ENCODE data around the gene ANKRD55. TPM values are rescaled to one million over a fixed set of nuclear protein-coding genes. Genes with fewer than 3 reads are reported as not detected.
"Not testable (repeated sequence)": the region's sequence is repeated elsewhere in the genome, so short reads cannot be mapped to it uniquely, and the experiment has no call there.

ANKRD55 gene
- polyA plus RNA-seq, 1 of the 3 experiments (the other 2 are of a cell fraction) = not detected

DNA sequence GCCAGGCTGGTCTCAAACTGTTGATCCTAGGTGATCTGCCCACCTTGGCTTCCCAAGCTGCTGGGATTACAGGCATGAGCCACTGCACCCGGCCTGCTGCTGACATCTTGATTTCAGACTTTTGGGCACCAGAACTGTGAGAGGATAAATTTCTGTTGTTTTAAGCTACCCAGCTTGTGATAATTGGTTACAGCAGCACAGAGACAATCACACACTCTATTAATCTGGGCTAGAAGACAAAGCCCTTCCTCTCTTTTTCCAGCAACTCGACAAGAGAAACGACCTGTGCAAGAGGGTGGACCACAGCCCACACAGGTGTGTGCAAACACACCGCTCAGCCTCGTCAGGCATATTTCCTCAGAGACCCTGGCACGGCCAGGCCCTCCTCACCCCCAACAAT lies 4.5 kb downstream of the ANKRD55 start:
- H3K9me3 ChIP-seq = no peaks in the 10 kb centered on the region
- H3F3A ChIP-seq (replicated peaks; ENCODE audit: insufficient read depth) = no peaks in the 10 kb centered on the region
- TF ChIP-seq JUND (IDR thresholded peaks at IDR 0.05) = no peak
- no peak for TF ChIP-seq EZH2phosphoT487 (IDR thresholded peaks at IDR 0.05; ENCODE audit: borderline replicate concordance, low read depth)
- TF ChIP-seq EP300 (IDR thresholded peaks at IDR 0.05; ENCODE audit: borderline replicate concordance in 1 of 2, low read depth in 1 of 2, low read length in 1 of 2) = no peak
- TF ChIP-seq TCF12 (IDR thresholded peaks at IDR 0.05) = no peak
- TF ChIP-seq, protein P1, sequence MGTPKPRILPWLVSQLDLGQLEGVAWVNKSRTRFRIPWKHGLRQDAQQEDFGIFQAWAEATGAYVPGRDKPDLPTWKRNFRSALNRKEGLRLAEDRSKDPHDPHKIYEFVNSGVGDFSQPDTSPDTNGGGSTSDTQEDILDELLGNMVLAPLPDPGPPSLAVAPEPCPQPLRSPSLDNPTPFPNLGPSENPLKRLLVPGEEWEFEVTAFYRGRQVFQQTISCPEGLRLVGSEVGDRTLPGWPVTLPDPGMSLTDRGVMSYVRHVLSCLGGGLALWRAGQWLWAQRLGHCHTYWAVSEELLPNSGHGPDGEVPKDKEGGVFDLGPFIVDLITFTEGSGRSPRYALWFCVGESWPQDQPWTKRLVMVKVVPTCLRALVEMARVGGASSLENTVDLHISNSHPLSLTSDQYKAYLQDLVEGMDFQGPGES (IDR thresholded peaks at IDR 0.05; ENCODE audit: low read depth, low read length) = no peak
- no peak for TF ChIP-seq YY1 (IDR thresholded peaks at IDR 0.05; ENCODE audit: low read depth)
- TF ChIP-seq, protein P2, sequence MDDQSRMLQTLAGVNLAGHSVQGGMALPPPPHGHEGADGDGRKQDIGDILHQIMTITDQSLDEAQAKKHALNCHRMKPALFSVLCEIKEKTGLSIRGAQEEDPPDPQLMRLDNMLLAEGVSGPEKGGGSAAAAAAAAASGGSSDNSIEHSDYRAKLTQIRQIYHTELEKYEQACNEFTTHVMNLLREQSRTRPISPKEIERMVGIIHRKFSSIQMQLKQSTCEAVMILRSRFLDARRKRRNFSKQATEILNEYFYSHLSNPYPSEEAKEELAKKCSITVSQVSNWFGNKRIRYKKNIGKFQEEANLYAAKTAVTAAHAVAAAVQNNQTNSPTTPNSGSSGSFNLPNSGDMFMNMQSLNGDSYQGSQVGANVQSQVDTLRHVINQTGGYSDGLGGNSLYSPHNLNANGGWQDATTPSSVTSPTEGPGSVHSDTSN (IDR thresholded peaks at IDR 0.05) = no peak
- TF ChIP-seq RCOR1 (IDR thresholded peaks at IDR 0.05; ENCODE audit: low read length) = no peak
- no peak for TF ChIP-seq GATA2 (CRISPR knock-in tag; IDR thresholded peaks at IDR 0.05)
- no peak for TF ChIP-seq NFIC (IDR thresholded peaks at IDR 0.05; ENCODE audit: borderline replicate concordance)
- TF ChIP-seq TAF1 (IDR thresholded peaks at IDR 0.05; ENCODE audit: borderline replicate concordance, low read depth, low read length) = no peak
- TF ChIP-seq SMC3 (IDR thresholded peaks at IDR 0.05; ENCODE audit: low read depth, low read length) = no peak
- TF ChIP-seq CHD2 (IDR thresholded peaks at IDR 0.05; ENCODE audit: low read length, partially characterized antibody) = no peak
- 87% methylated on average over 4 of the region's 6 CpGs for WGBS (ENCODE audit: low lambda C conversion rate)
- no peaks in the 10 kb centered on the region for H3K36me3 ChIP-seq (replicated peaks in 1 of 2; ENCODE audit: control insufficient read depth in 1 of 2, insufficient read depth in 2 of 2, low read length in 1 of 2)
- no peak overlapping the region for H3K4me2 ChIP-seq
- CTCF ChIA-PET = no interaction called here
- no peaks in the 10 kb centered on the region for H3K27me3 ChIP-seq (ENCODE audit: insufficient read depth)
- H4K20me1 ChIP-seq (ENCODE audit: insufficient read depth) = no peaks in the 10 kb centered on the region
- H3K27ac ChIP-seq (ENCODE audit: low read depth in 2 of 2, low read length in 1 of 2) = no peak overlapping the region
- no peak for DNase-seq
- no peaks in the 10 kb centered on the region for H3K79me2 ChIP-seq (ENCODE audit: insufficient read depth)
- no peak overlapping the region for H3K9ac ChIP-seq
- no peak overlapping the region for H2AFZ ChIP-seq (ENCODE audit: low read depth)
- no peaks in the 10 kb centered on the region for H3K9me2 ChIP-seq
- POLR2A ChIA-PET = no interaction called here
- peaks cover 0 to 5% of the 10 kb centered on the region in 2 experiments; a peak in 1 of 4 replicates for H3K4me1 ChIP-seq (ENCODE audit: control insufficient read depth in 1 of 2, insufficient read depth in 2 of 2, low read depth in 1 of 2, low read length in 1 of 2)
- no peak overlapping the region for H3K4me3 ChIP-seq (ENCODE audit: low read depth in 2 of 2, low read length in 1 of 2)

DNA sequence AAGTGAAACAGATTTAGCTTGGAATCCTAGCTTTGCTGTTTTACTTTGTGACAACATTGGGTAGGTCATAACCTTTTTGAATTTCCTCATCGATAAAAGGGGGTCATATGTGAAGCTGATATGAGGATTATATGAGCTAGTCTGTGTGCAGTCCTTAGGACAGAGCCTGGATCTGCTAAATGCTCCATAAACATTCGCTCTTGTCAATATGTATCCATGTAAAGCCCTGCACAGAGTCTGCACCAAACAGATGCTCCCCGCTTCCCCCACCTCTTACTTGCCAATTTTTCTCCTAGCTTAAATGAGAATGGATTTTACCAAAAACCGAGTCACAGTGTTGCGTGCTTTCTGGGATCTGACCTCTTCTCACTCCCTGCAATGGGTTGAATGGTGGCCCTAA lies 5.4 kb downstream of the ANKRD55 start:
- H3F3A ChIP-seq (replicated peaks; ENCODE audit: insufficient read depth) = no peaks in the 10 kb centered on the region
- no peak overlapping the region for H3K4me2 ChIP-seq
- H3K27ac ChIP-seq (ENCODE audit: low read depth in 2 of 2, low read length in 1 of 2) = no peak overlapping the region
- no peak overlapping the region for H2AFZ ChIP-seq (ENCODE audit: low read depth)
- ChIA-PET POLR2A (no interaction called here), CTCF (no interaction called here)
- WGBS (ENCODE audit: low lambda C conversion rate) = 75% methylated on average over 5 of the region's 5 CpGs
- H3K4me3 ChIP-seq (ENCODE audit: low read depth in 2 of 2, low read length in 1 of 2) = no peak overlapping the region
- no peaks in the 10 kb centered on the region for H3K9me3 ChIP-seq
- H4K20me1 ChIP-seq (ENCODE audit: insufficient read depth) = no peaks in the 10 kb centered on the region
- no peak overlapping the region for H3K9ac ChIP-seq
- TF ChIP-seq NFIC (IDR thresholded peaks at IDR 0.05; ENCODE audit: borderline replicate concordance) = no peak
- H3K9me2 ChIP-seq = no peaks in the 10 kb centered on the region
- no peaks in the 10 kb centered on the region for H3K36me3 ChIP-seq (replicated peaks in 1 of 2; ENCODE audit: control insufficient read depth in 1 of 2, insufficient read depth in 2 of 2, low read length in 1 of 2)
- no peak for DNase-seq
- no peaks in the 10 kb centered on the region for H3K4me1 ChIP-seq (ENCODE audit: control insufficient read depth in 1 of 2, insufficient read depth in 2 of 2, low read depth in 1 of 2, low read length in 1 of 2)
- no peaks in the 10 kb centered on the region for H3K27me3 ChIP-seq (ENCODE audit: insufficient read depth)
- H3K79me2 ChIP-seq (ENCODE audit: insufficient read depth) = no peaks in the 10 kb centered on the region

DNA sequence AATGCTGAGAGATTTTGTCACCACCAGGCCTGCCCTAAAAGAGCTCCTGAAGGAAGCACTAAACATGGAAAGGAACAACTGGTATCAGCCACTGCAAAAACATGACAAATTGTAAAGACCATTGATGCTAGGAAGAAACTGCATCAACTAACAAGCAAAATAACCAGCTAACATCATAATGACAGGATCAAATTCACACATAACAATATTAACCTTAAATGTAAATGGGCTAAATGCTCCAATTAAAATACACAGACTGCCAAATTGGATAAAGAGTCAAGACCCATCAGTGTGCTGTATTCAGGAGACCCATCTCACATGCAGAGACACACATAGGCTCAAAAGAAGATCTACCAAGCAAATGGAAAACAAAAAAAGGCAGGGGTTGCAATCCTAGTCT lies 9.8 kb downstream of the ANKRD55 start:
- H2AFZ ChIP-seq (ENCODE audit: low read depth); H3K27me3 ChIP-seq (ENCODE audit: insufficient read depth); POLR2A ChIA-PET; H3K4me1 ChIP-seq (ENCODE audit: control insufficient read depth in 1 of 2, insufficient read depth in 2 of 2, low read depth in 1 of 2, low read length in 1 of 2); H3K9me2 ChIP-seq; H3K27ac ChIP-seq (ENCODE audit: low read depth in 2 of 2, low read length in 1 of 2); H3K79me2 ChIP-seq (ENCODE audit: insufficient read depth); H4K20me1 ChIP-seq (ENCODE audit: insufficient read depth); H3F3A ChIP-seq (replicated peaks; ENCODE audit: insufficient read depth); H3K4me2 ChIP-seq; CTCF ChIA-PET; H3K9me3 ChIP-seq; H3K9ac ChIP-seq; H3K36me3 ChIP-seq (replicated peaks in 1 of 2; ENCODE audit: control insufficient read depth in 1 of 2, insufficient read depth in 2 of 2, low read length in 1 of 2); H3K4me3 ChIP-seq (ENCODE audit: low read depth in 2 of 2, low read length in 1 of 2); DNase-seq: not testable (repeated sequence)

DNA sequence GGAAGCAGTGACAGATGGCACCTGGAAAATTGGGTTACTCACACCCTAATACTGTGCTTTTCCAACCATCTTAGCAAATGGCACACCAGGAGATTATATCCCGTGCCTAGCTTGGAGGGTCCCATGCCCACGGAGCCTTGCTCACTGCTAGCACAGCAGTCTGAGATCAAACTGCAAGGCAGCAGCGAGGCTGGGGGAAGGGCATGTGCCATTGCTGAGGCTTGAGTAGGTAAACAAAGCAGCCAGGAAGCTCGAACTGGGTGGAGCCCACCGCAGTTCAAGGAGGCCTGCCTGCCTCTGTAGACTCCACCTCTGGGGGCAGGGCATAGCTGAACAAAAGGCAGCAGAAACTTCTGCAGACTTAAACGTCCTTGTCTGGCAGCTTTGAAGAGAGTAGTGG lies 11.5 kb downstream of the ANKRD55 start:
- H3K4me3 ChIP-seq (ENCODE audit: low read depth in 2 of 2, low read length in 1 of 2); H3K27ac ChIP-seq (ENCODE audit: low read depth in 2 of 2, low read length in 1 of 2); H2AFZ ChIP-seq (ENCODE audit: low read depth); H3K4me1 ChIP-seq (ENCODE audit: control insufficient read depth in 1 of 2, insufficient read depth in 2 of 2, low read depth in 1 of 2, low read length in 1 of 2); H3K9ac ChIP-seq; H3K27me3 ChIP-seq (ENCODE audit: insufficient read depth); H3K36me3 ChIP-seq (replicated peaks in 1 of 2; ENCODE audit: control insufficient read depth in 1 of 2, insufficient read depth in 2 of 2, low read length in 1 of 2); H3K79me2 ChIP-seq (ENCODE audit: insufficient read depth); H4K20me1 ChIP-seq (ENCODE audit: insufficient read depth); POLR2A ChIA-PET; CTCF ChIA-PET; DNase-seq; H3K9me3 ChIP-seq; H3K9me2 ChIP-seq; H3F3A ChIP-seq (replicated peaks; ENCODE audit: insufficient read depth); H3K4me2 ChIP-seq: not testable (repeated sequence)
- 31% methylated on average over 5 of the region's 6 CpGs for WGBS (ENCODE audit: low lambda C conversion rate)
